NCI-H2196 (cell line): ENCODE results near the gene SLC24A3.

Experiments
- DNase-seq: peaks from one replicate; lab custom pipeline; 2025; ENCODE audit not compliant: unreplicated experiment; lab: John Stamatoyannopoulos, UW

The SLC24A3 gene

GRCh38 chr20:19301142-19301541, 88.7 kb downstream of the SLC24A3 start:
- no peak for DNase-seq

- no peak for DNase-seq
Measured at GRCh38 chr20:19301843-19302242, 89.4 kb downstream of the SLC24A3 start.

GRCh38 chr20:19302714-19303113, 90.3 kb downstream of the SLC24A3 start:
- DNase-seq: no peak

GRCh38 chr20:19304389-19304788, 91.9 kb downstream of the SLC24A3 start:
- DNase-seq: no peak

- DNase-seq: no peak
Measured at GRCh38 chr20:19304886-19305415, 92.5 kb downstream of the SLC24A3 start.

GRCh38 chr20:19308146-19308545, 95.7 kb downstream of the SLC24A3 start:
- no peak for DNase-seq

GRCh38 chr20:19310541-19310940, 98.1 kb downstream of the SLC24A3 start:
- DNase-seq: no peak

- DNase-seq: no peak
Measured at GRCh38 chr20:19313342-19314069, 101.1 kb downstream of the SLC24A3 start.

- no peak for DNase-seq
Measured at GRCh38 chr20:19314621-19315020, 102.2 kb downstream of the SLC24A3 start.

- no peak for DNase-seq
Measured at GRCh38 chr20:19317237-19318069, 105.0 kb downstream of the SLC24A3 start.

GRCh38 chr20:19318610-19319009, 106.2 kb downstream of the SLC24A3 start:
- DNase-seq: no peak

- no peak for DNase-seq
Measured at GRCh38 chr20:19320005-19320404, 107.6 kb downstream of the SLC24A3 start.

GRCh38 chr20:19321176-19321575, 108.7 kb downstream of the SLC24A3 start:
- no peak for DNase-seq

- no peak for DNase-seq
Measured at GRCh38 chr20:19322061-19322985, 109.9 kb downstream of the SLC24A3 start.

GRCh38 chr20:19327401-19327800, 115.0 kb downstream of the SLC24A3 start:
- DNase-seq: no peak

- no peak for DNase-seq
Measured at GRCh38 chr20:19328676-19329075, 116.2 kb downstream of the SLC24A3 start.

- no peak for DNase-seq
Measured at GRCh38 chr20:19330038-19330437, 117.6 kb downstream of the SLC24A3 start.

- no peak for DNase-seq
Measured at GRCh38 chr20:19330731-19331130, 118.3 kb downstream of the SLC24A3 start.

- DNase-seq: no peak
Measured at GRCh38 chr20:19333563-19333962, 121.1 kb downstream of the SLC24A3 start.

GRCh38 chr20:19335341-19335740, 122.9 kb downstream of the SLC24A3 start:
- no peak for DNase-seq

GRCh38 chr20:19335916-19336315, 123.5 kb downstream of the SLC24A3 start:
- no peak for DNase-seq
